Inflammatory macrophage (primary cell): ENCODE results near the gene TM7SF2.

Experiments
- DNase-seq, 2 donors: peaks; one replicate each; pipeline ENCODE4 v3.0.0-alpha.2; 2020 to 2022
- total RNA-seq, 18 experiments: gene quantifications; one replicate each; lab custom pipeline; 2026; ENCODE audit warnings: mixed read lengths in 6 of 18, inconsistent platforms in 2 of 18; lab: John Stamatoyannopoulos, UW

The TM7SF2 gene
- 2.5 to 22.2 (median 5.1) reads per million in 18 experiments for total RNA-seq

DNA sequence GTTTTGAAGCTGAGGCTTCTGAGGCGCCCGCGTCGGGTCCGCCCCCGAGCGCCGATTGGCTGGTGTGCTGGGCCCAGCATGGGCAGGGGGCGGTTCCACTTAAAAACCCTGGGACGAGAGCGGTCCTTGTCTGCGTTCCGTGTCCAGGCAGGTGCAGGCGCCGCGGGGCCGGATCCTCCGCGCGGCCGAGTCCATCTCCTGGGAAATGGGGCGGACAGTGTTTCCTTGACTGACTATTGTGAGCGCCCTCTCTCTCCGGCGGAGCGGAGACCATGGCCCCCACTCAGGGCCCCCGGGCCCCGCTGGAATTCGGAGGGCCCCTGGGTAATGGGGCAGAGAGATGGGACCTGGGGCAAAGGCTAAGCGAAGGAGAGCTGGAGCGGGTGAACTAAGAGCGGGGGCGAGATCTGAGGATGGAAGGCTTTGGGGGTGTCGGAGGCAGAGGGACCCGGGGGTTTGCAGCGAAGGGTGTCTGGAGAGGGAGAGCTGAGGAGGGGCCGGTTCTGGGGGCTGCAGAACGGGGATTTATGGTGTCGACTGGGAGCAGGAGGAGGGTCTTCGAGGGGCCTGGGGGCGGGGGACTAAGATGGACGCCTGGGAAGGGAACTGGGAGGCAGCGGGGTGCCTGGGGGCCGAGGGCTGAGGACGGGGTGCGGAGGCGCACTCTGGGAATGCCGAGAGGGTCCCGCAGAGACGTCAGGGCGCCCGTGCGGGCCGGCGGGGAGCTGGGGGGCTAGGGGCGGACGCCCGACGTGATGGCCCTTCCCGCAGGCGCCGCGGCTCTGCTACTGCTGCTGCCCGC is at the start of gene TM7SF2:
Gene TM7SF2, plus strand, starts transcription at position 129 of the 802 bp plus-strand sequence. Its CDS starts 144 bp downstream, at position 273.
- peak; percentile 91 to 95 for DNase-seq

DNA sequence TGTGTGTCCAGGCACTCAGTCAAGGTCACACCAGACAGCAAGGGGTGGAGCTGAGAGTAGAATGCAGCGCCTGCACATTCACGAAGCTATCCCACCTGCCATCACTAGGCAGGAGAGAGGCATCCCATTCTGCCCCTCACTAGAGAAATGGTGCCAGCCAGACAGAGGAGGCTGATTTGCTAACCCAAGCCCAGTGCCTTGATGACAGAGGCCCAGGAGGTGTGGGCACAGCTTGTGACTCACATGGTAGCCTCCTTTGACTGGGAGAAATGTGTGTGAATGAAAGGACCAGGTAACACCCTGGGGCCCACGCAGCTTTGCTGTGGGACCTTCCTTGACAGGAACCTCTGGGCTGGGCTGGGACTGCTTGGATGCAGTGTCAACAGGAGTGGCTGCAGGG is 48.1 kb upstream of the TM7SF2 start:
- peak in 1 of 2 donors; percentile 20 for DNase-seq

DNA sequence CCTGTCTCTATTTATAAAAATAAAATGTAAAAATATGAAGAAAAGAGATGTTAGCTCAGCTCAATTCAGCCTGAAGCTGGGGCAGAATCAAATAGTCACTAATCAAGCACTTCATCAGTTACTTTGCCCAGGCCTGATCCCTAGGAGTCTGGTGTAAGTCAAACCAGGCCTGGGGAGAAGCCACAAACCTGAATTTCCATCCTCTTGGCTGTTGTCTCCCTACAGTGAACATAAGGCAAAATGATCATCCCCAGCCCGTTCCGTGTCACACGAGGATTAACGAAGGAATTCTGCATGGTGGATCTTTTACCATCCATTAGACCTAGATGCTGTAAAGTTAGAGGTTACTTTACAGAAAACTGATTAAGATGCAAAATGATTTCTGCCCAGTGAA is 46.8 kb upstream of the TM7SF2 start:
- DNase-seq = no peak

DNA sequence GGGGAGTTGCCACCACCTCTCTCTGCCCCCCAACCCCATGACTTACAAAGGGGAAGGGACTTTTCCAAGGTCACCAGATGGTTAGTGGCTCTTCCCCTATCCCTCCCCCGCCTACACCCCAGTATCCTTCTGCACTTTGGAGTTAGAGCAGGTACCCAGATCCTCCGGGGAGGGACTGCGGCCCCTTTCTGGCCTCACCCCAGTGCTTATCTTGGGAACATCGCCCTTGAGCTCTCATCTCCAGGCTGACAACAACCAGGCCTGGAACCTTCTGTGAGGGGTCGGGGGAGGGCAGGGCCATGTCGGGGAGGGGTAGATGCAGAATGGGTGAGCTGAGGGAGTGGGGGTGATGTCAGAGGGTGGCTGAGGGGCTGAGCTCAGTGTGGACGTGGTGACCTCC is 45.8 kb upstream of the TM7SF2 start:
- peak in 1 of 2 donors; percentile 31 for DNase-seq

DNA sequence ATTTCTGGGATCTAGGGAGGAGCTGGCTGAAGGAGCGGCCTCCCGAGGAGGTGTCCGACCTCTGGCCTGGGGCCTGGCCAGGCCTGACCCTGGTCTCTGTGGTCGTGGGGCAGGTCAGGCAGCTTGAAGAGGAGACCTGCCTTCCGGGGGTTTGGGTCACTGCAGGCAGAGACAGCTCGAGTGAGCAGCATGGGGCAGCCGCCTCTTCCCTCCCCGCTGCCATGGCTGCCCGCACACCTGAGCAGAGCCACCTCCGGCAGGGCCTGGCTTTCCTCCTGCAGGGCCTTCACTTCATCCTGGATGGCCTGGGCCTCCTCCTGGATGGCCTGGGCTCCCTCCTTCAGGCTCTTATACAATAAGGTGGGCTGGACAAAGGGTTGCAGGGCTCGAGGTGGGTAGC is 45.4 kb upstream of the TM7SF2 start:
- DNase-seq = no peak

DNA sequence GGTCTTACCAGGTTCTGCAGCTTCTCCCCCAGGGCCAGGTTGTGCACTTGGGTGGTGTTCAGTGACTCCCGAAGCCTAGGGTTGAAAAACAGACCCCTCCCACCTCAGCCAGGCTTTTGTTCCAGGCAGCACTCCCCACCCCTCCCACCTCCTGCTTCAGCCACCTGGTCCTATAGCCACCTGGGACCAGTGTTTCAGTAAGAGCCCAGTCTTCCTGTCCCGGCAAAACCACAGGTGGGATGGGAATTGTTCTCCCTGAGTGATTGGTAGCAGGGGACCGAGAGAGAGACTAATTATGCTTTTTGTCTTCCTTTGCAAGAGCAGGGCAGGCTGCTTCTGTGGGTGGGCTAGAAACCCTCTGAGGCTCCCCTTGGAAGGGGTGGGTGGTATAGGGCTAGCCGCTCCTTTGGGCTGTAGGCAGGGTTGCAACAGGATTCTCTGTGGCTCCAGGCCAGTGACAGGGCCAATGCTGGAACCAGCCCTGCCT is 44.8 kb upstream of the TM7SF2 start:
- DNase-seq = no peak

DNA sequence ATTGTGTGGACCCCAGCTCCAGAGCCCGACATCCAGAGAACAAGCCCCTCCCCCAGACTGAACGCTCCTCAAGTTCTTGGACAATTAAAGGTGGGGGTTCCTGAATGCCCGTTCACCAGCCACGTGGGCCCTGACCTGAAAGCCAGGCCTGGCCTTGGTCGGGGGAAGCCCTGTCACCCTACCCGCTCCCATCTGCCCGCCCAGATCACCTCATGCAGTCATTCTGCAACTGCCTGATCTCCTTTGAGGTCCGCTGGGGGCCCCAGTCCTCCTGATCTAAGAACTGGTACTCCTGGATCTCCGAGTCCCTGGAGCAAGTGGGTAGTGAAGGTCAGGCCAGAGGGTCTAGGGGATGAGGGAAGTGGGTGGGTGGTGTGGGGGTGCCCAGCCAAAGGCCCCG is 44.2 kb upstream of the TM7SF2 start:
- no peak for DNase-seq

DNA sequence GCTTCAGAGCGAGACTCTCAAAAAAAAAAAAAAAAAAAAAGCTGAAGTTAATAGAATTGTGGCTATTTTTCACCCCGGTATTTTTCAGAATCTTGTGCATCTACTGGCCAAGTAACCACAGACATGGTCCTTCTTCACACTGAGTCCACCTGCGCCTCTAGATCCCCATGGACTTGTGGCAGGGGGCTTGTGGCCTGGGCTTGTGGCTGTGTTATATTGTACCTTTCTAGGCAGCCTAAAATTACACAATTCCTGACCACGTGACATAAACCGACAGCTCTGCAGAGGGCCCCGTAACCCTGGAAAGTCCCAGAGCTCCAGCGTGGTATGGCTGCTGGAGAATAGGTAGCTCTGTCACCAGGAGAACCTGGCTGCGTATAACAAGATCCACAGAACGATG is 42.5 kb upstream of the TM7SF2 start:
- peak in 1 of 2 donors; percentile 27 for DNase-seq

DNA sequence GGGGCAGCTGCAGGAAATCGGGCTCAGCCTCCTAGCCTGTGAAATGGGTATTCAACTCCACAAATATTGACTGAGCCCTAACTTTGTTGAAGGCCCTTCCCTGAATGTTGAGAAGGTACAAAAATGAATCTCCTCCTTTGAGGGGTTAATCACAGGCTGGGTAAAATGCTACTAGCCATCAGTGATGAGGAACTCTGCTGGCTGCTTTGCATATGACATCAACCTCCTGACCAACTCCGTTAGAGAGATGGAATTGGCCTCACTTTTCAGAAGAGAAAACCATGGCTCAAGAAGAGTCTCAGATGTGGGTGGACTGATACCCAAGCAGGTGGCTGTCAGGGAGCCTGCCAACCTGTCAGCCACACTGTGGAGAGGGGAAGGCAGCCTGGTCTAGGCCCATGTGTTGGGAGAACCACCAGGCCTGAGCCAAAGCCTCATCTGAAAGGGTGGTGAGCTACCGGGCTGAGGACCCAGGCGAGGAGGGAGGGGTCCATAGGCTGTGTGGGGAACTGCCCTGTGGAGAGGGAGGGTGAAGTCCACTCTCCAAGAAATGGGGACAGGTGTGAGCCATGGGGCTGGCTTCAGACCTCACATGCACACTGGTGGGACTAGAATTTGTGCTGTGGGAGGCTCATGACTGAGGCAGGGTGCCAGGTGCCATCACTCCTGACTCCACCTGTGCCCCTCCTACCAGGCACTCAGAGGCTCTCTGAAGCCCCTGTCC is 39.6 kb upstream of the TM7SF2 start:
- peak in 1 of 2 donors; percentile 25 for DNase-seq

DNA sequence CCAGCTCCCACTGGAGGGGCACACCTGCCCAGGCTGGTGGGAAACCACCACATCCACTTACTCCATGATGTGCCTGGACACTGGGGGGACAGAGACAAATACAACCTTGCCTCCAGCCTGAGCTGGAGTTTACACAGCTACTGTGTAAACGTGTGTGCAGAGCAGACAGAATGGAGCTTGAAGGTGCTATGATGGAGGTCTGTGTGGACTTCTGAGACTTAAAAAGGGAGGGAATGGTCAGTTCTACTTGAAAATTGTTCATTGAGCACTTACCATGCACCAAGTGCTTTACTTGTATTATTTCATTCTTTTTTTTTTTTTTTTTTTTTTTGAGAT is 39.1 kb upstream of the TM7SF2 start:
- no peak for DNase-seq

DNA sequence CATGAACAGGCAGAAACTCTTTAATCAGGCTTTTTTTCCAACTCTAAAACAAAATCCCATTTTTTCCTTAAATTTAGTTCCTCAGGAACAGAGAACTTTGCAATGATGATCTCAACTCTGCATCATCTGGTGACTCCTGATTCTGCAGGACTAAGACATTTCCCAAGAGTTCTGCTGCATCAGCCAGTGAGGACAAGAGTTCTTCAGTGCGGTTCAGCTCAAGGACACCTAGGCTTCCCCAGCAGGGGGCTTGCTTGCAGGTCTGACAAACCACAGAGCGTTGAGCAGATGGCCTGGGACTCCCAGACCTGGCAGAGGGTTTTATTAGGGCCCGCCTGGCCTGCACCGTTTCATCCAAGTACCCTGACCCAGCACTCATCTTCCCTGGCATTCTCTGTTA is 34.2 kb upstream of the TM7SF2 start:
- DNase-seq = peak in 1 of 2 donors; percentile 59

DNA sequence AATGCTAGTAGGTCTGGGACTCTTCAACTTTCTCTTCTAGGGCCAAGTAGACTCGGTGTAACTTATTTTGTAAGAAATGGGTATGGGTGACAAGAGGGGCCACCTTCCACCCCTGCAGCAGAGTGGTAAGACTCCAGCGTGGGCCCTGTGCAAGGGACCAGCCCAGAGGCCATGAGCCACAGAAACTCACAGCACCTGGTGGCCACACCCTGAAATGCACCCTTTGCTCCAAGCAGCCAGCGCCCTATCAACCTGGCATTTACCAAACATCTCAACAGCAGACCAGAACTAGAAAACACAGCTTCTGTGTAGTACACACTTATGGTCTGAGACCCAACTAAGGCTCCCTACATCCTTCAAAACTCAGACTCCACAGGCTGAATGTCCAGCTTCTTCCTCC is 33.5 kb upstream of the TM7SF2 start:
- peak; percentile 57 to 69 for DNase-seq

DNA sequence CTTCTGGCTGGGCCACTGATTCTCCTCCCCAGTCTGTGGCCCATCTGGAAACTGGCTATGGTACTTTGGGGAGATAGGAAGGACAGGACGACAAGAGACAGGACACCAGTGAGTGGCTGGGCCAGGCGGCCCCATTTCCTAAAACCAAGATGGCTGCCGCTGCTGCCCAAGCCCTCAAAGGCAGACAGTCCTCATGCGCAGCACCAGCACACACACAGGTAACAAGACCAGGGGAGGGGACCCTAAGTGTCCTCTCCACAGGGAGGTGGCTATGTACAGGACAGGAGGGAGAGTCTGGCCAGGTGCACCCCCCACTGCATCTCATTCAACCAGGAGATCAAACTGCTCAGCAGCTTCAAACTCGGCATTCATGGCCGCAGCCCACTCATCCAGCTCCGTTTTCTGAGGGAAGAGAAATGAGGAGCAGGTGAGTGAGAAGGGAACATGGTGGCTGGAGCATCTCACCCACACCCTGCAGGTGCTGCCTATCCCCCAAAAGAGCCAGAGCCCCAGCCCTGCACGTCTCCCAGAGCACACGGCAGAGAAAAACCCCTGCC is 32.8 kb upstream of the TM7SF2 start:
- DNase-seq = no peak

DNA sequence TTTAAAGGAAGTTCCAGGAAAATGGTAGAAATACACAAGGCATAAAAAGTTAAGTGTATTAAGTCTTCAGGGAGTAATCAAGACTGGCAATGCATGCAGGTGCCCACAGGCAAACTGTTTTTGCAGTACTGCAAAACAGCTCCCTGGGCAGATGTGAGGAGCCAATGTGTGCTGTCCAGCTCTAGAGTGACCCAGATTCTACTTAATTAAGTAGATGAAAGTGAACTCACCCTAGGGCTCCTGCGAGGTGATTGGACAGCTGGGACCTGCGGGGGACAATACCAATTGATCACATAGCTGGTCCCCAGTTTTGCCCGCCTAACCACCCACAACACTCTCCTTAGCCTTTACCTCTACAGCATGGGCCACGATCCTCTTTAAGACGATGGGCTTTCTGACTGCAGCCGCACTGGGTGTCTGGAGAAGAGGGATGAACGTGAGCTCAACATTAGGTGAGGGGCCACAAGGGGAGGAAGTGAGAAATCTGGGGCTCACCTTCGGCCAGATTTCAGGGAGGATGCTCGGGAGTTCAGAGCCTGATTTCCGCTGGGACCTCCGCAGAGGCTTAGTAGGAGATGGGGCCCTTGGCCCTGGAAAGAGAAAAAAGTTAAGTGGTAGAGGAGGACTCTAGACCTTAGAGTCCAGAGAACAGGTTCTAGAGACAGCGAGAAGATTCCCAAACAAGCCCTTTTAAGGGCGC is 28.4 kb upstream of the TM7SF2 start:
- DNase-seq = no peak

DNA sequence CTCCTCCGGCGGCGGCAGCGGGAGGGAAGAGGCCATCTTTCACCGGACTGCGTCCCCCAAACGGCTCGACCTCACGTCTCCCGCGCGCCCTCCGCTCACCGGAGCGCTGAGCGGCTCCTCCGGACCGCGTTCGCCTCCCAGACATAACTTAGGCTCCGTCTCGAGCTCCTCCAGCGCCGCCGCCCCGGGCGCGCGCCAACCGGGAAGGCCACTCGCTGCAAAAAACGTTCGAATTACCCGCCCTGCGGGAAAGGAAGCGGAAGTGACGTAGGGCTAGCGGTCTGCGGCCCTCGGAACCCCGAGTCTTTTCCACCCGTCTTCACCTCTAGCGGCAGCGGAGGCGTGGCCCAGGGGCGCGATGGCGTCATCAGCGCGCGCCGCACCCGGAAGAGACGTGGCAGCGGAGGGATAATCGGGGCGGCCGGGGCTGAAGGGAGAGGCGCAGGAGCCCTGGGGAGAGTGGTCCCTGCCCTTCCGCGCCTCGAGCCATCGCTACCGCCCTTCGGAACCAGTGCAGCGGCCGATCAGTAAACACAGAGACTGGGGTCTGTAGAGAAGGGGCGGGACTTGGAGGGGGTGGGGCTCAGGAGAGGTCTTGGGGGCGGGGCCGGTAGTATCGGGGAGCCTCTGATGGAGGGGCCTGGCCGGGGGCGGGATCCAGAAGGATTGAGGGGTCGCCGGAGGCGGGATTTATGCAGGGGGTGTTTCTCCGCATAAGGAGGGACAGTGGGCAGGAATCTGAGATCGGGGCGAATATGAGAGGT is 27.7 kb upstream of the TM7SF2 start, which contains the start of the genes CDCA5 and ZFPL1:
Gene CDCA5, minus strand, starts transcription at position 207 of the 764 bp plus-strand sequence. Its CDS starts 62 bp downstream, at position 145.
Gene ZFPL1, plus strand, starts transcription at position 389 of the 764 bp plus-strand sequence. CDS start 477 bp downstream, outside the sequence.
- DNase-seq = peak; percentile 96

DNA sequence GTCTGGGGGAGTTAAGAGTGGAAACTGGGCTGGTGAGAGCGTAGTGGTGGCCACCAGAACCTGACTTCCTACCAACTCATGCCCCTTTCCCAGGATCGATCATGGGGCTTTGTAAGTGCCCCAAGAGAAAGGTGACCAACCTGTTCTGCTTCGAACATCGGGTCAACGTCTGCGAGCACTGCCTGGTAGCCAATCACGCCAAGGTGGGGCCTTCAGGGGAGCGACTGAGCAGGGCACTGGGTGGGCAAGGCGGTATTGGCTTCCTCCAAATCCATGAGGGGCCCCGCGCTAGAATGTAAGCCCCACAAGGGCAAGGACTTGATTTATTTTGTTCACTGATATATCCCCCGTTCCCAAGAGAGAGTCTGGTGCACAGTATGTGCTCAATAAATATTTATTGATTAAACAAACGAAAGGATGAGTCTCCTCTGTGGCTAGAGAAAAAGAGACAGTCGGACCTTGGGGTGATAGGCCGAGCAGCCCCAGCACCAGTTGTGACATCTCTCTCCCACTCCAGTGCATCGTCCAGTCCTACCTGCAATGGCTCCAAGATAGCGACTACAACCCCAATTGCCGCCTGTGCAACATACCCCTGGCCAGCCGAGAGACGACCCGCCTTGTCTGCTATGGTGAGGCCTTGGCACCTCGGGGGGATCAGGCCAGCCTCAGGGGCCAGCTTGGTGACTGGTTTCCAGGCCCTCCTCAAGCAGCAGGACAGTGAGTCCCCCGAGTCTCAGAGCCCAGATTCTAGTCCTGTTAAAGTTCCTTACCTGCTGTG is 26.9 kb upstream of the TM7SF2 start:
- no peak for DNase-seq

DNA sequence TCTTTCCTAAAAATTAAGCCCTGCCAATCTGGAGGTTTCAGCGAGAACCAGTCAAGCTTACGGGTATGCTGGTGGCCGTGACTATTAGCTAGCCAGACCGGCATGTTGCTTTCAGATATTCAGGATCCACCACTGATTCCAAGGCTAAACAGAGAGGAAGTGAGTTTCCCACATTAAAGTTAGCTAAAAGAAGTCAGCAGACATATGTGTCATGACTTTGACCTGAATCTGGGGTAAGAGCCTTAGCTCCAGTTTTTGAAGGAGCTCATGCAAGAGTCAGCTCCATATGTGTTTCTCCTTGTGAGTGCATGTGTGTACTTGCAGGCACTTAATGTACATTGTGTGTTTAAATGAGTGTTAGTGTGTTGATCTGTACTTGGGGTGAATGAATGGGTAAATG is 26.2 kb upstream of the TM7SF2 start:
- peak; percentile 48 to 77 for DNase-seq

DNA sequence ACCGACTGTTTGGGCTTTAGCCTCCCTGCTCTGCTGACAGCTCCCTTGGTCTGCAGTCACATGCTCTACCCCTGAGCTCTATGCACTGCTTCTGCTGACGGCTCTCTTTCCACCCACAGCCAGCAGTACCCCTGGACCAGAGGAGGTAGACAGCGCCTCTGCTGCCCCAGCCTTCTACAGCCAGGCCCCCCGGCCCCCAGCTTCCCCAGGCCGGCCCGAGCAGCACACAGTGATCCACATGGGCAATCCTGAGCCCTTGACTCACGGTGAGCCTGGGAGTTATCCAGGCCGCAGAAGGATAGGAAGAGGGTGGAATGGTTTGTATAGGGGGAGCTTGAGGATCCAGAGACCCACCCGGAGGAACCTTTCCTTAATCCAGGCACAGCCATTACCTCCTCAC is 24.9 kb upstream of the TM7SF2 start:
- no peak for DNase-seq

DNA sequence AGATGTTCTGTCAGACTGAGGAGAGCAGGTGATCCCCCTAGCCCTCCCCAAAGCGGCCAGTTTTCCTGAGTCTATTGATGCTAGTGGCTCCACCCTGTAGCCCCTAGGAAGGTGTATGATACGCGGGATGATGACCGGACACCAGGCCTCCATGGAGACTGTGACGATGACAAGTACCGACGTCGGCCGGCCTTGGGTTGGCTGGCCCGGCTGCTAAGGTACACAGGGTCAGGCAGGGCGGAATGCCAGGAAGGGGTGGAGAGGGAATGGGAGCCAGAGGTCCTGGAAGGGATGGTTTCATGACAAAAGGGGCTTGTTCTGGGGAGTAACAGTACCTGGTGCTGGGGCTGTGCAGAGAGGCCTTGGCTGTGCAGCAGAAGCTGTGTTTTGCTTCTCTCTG is 24.5 kb upstream of the TM7SF2 start:
- DNase-seq = no peak

DNA sequence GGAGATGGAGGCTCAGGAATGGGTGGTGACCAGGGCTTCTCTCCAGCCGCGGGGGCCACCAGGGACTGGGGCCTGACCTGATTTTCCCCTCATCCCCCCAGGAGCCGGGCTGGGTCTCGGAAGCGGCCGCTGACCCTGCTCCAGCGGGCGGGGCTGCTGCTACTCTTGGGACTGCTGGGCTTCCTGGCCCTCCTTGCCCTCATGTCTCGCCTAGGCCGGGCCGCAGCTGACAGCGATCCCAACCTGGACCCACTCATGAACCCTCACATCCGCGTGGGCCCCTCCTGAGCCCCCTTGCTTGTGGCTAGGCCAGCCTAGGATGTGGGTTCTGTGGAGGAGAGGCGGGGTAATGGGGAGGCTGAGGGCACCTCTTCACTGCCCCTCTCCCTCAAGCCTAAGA is 23.8 kb upstream of the TM7SF2 start:
- DNase-seq = no peak

DNA sequence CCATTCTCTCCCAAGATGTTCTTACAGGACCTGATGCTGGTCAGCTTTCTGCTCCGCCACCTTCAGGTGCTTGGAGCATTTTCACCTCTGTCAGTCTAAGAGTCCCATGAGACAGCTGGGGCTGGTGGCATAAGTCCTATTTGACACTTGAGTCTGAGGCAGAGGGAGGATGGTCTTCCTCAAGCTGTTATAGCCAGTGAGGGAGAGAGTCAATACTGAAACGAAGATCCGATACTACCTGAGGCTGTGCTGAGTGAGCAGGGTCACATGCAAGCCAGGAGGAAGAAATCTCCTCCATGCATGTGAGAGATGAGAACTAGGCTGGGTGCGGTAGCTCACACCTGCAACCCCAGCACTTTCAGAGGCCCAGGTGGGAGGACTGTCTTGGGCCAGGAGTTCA is 22.1 kb upstream of the TM7SF2 start:
- DNase-seq = no peak
